H9 (cell line): ENCODE results near the gene FN1. TPM values are rescaled to one million over a fixed set of nuclear protein-coding genes. Genes with fewer than 3 reads are reported as not detected.

Experiments
- DNase-seq: peaks from one replicate; pipeline ENCODE4 v3.0.0-alpha.2; 2017
- H2AFZ ChIP-seq: one replicate; pipeline ENCODE4 v1.6.1; 2013; ENCODE audit warnings: mild to moderate bottlenecking, low read length, control low read depth, moderate library complexity
- H2AK5ac ChIP-seq: 2 replicates; pipeline ENCODE4 v1.6.1; 2013; ENCODE audit warnings: low read length, control low read depth, mixed read lengths; ENCODE audit not compliant: insufficient read length
- H2BK120ac ChIP-seq: one replicate; pipeline ENCODE4 v1.6.1; 2013; ENCODE audit warnings: low read depth, mild to moderate bottlenecking, low read length, control low read depth, inconsistent platforms; ENCODE audit not compliant: poor library complexity, severe bottlenecking
- H2BK12ac ChIP-seq: 2 replicates; pipeline ENCODE4 v1.6.1; 2013; ENCODE audit warnings: low read length, control low read depth, mixed read lengths, low read depth; ENCODE audit not compliant: insufficient read length
- H2BK15ac ChIP-seq: 2 replicates; pipeline ENCODE4 v1.6.1; 2013; ENCODE audit warnings: low read depth, low read length, control low read depth
- H2BK20ac ChIP-seq: one replicate; pipeline ENCODE4 v1.6.1; 2013; ENCODE audit warnings: low read depth, mild to moderate bottlenecking, low read length, control low read depth, inconsistent platforms; ENCODE audit not compliant: poor library complexity, severe bottlenecking
- H2BK5ac ChIP-seq: 2 replicates; pipeline ENCODE4 v1.6.1; 2013; ENCODE audit warnings: low read length, control low read depth, mixed read lengths; ENCODE audit not compliant: insufficient read length
- H3K14ac ChIP-seq: 2 replicates; pipeline ENCODE4 v1.6.1; 2013; ENCODE audit warnings: low read length, control low read depth; ENCODE audit not compliant: insufficient read depth
- H3K18ac ChIP-seq: 2 replicates; pipeline ENCODE4 v1.6.1; 2013; ENCODE audit warnings: low read depth, mild to moderate bottlenecking, mixed read lengths, low read length, control low read depth; ENCODE audit not compliant: insufficient read length
- H3K23ac ChIP-seq: 2 replicates; pipeline ENCODE4 v1.6.1; 2013; ENCODE audit warnings: low read length, control low read depth, mixed read lengths, low read depth; ENCODE audit not compliant: insufficient read length
- H3K23me2 ChIP-seq: 2 replicates; pipeline ENCODE4 v1.6.1; 2013; ENCODE audit warnings: low read depth, mild to moderate bottlenecking, mixed read lengths, low read length, control low read depth; ENCODE audit not compliant: insufficient read length, poor library complexity, severe bottlenecking
- H3K27ac ChIP-seq: 2 replicates; pipeline ENCODE4 v1.5.1; 2013; ENCODE audit warnings: low read length, control low read depth, mixed read lengths, low read depth; ENCODE audit not compliant: insufficient read length
- H3K27me3 ChIP-seq: 2 replicates; pipeline ENCODE4 v1.6.1; 2013; ENCODE audit warnings: low read length, control low read depth, inconsistent platforms; ENCODE audit not compliant: insufficient read depth
- H3K4ac ChIP-seq: 2 replicates; pipeline ENCODE4 v1.6.1; 2013; ENCODE audit warnings: low read depth, mild to moderate bottlenecking, control low read depth, inconsistent platforms, low read length, moderate library complexity
- H3K4me1 ChIP-seq: 2 replicates; pipeline ENCODE4 v1.6.1; 2013; ENCODE audit warnings: low read length, control low read depth, inconsistent platforms; ENCODE audit not compliant: insufficient read depth
- H3K4me2 ChIP-seq: 2 replicates; pipeline ENCODE4 v1.6.1; 2013; ENCODE audit warnings: low read length, control low read depth, mixed read lengths; ENCODE audit not compliant: insufficient read length, insufficient read depth
- H3K56ac ChIP-seq: 2 replicates; pipeline ENCODE4 v1.6.1; 2013; ENCODE audit warnings: low read depth, mild to moderate bottlenecking, mixed read lengths, low read length, control low read depth; ENCODE audit not compliant: insufficient read length
- H3K79me1 ChIP-seq: 2 replicates; pipeline ENCODE4 v1.6.1; 2013; ENCODE audit warnings: low read depth, mild to moderate bottlenecking, moderate library complexity, low read length, control low read depth, inconsistent platforms; ENCODE audit not compliant: insufficient read depth, poor library complexity, severe bottlenecking
- H3K79me2 ChIP-seq: 2 replicates; pipeline ENCODE4 v1.6.1; 2013; ENCODE audit warnings: low read length, control low read depth, inconsistent platforms; ENCODE audit not compliant: insufficient read depth
- H3K9ac ChIP-seq: 2 replicates; pipeline ENCODE4 v1.6.1; 2013; ENCODE audit warnings: low read length, control low read depth, mixed read lengths; ENCODE audit not compliant: insufficient read length; ENCODE audit errors: extremely low read depth
- H3K9me3 ChIP-seq: one replicate; pipeline ENCODE4 v1.6.1; 2013; ENCODE audit warnings: low read depth, low read length, inconsistent platforms; ENCODE audit not compliant: control insufficient read depth
- H3T11ph ChIP-seq: one replicate; pipeline ENCODE4 v1.6.1; 2013; ENCODE audit warnings: mild to moderate bottlenecking, low read length, control low read depth, inconsistent platforms
- H4K20me1 ChIP-seq: one replicate; pipeline ENCODE4 v1.6.1; 2013; ENCODE audit not compliant: control insufficient read depth, insufficient read length, insufficient read depth
- H4K5ac ChIP-seq: 2 replicates; pipeline ENCODE4 v1.6.1; 2013; ENCODE audit warnings: low read depth, mild to moderate bottlenecking, mixed read lengths, low read length, control low read depth; ENCODE audit not compliant: insufficient read length
- H4K8ac ChIP-seq: replicated peaks from 2 replicates; pipeline ENCODE4 v1.6.1; 2013; ENCODE audit warnings: low read length, control low read depth, mixed read lengths, low read depth; ENCODE audit not compliant: insufficient read length
- H4K91ac ChIP-seq: 2 replicates; pipeline ENCODE4 v1.6.1; 2013; ENCODE audit warnings: low read depth, mild to moderate bottlenecking, moderate library complexity, mixed read lengths, low read length, control low read depth; ENCODE audit not compliant: insufficient read length
- H3K27ac Mint-ChIP-seq, 3 experiments: 2 replicates in 2 of 3; 3 replicates in 1 of 3; pipeline ENCODE4 v1.8.0; 2020 to 2021; ENCODE audit warnings: mixed read lengths in 3 of 3, mild to moderate bottlenecking in 1 of 3, moderate library complexity in 1 of 3
- H3K27me3 Mint-ChIP-seq: 2 replicates; pipeline ENCODE4 v1.8.0; 2021; ENCODE audit warnings: low read depth, mild to moderate bottlenecking, moderate library complexity, mixed read lengths
- H3K36me3 Mint-ChIP-seq, 3 experiments: 2 replicates in 2 of 3; 3 replicates in 1 of 3; pipeline ENCODE4 v1.8.0; 2020 to 2021; ENCODE audit warnings: low read depth in 3 of 3, mixed read lengths in 3 of 3; ENCODE audit not compliant: insufficient read depth in 1 of 3
- H3K4me1 Mint-ChIP-seq, 2 experiments: 2 replicates each; pipeline ENCODE4 v1.8.0; 2020; ENCODE audit warnings: mixed read lengths in 2 of 2
- H3K4me3 Mint-ChIP-seq, 2 experiments: 2 replicates in 1 of 2; 3 replicates in 1 of 2; pipeline ENCODE4 v1.8.0; 2020 to 2021; ENCODE audit warnings: mild to moderate bottlenecking in 2 of 2, mixed read lengths in 2 of 2, moderate library complexity in 1 of 2
- H3K9me3 Mint-ChIP-seq, 2 experiments: 2 replicates in 1 of 2; 3 replicates in 1 of 2; pipeline ENCODE4 v1.8.0; 2020; ENCODE audit warnings: mild to moderate bottlenecking in 2 of 2, mixed read lengths in 2 of 2, moderate library complexity in 1 of 2
- WGBS: extraction: QIAGEN DNeasy Blood & Tissue Kit; methylation state at CpG from one replicate; pipeline ENCODE4 v1.1.7; 2013; ENCODE audit warnings: missing lambda C conversion rate, low lambda C conversion rate, mixed read lengths; ENCODE audit not compliant: insufficient read length; ENCODE audit errors: extremely low coverage; 5-methylcytosine and 5-hydroxymethylcytosine counted together
- total RNA-seq: library from RNA; stranded (reverse); gene quantifications from 2 replicates; pipeline ENCODE4 v1.2.1, GENCODE V29; 2021
- TF ChIP-seq, protein P1 (sequence below): fragments of 200-600 bp; sonication (generic); conservative IDR thresholded peaks from 3 replicates; pipeline ENCODE4 v1.8.0; 2021; ENCODE audit warnings: antibody characterized with exemption, mild to moderate bottlenecking

Gene FN1
- total RNA-seq, 1 experiment from 2014 or later: 56.0 TPM

DNA sequence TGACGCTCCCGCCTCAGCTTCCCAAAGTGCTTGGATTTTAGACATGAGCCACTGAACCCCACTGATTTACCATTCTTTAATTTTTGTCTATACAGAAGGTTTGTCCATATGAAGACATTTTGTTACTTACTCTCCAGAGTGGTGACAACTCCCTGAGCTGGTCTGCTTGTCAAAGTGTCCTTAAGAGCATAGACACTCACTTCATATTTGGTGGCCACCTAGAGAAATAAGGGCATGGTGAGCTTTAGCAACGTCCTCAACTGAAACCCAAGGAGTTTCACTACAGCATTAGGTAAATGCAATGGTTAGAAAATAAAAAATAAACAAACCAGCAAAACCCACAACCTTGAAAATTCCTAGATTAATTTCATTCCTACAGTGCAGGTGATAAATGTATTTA, 57.8 kb downstream of the FN1 start:
- Mint-ChIP-seq H3K9me3 (no peaks in the 10 kb centered on the region), H3K27ac (no peak overlapping the region), H3K4me1 (no peaks in the 10 kb centered on the region), H3K27me3 (no peaks in the 10 kb centered on the region), H3K4me3 (no peak overlapping the region), H3K36me3 (peaks cover 11 to 47% (median 21%) of the 10 kb centered on the region in 3 experiments; a peak in 5 of 7 replicates)
- no peak for DNase-seq
- Histone ChIP-seq H3K27ac (no peak overlapping the region), H3K4me2 (no peak overlapping the region), H2AK5ac (no peak overlapping the region), H3K79me2 (no peaks in the 10 kb centered on the region), H3K27me3 (no peaks in the 10 kb centered on the region; the same call in 1 of the 2 replicates), H2AFZ (no peak overlapping the region), H2BK120ac (no peak overlapping the region), H3K9me3 (no peaks in the 10 kb centered on the region), H3K14ac (no peak overlapping the region), H3K56ac (no peak overlapping the region), H4K5ac (no peak overlapping the region), H2BK15ac (no peak overlapping the region), H3T11ph (no peak overlapping the region), H2BK5ac (no peak overlapping the region), H2BK12ac (no peak overlapping the region), H3K23me2 (peaks cover 2% of the 10 kb centered on the region), H2BK20ac (no peak overlapping the region), H3K4me1 (no peaks in the 10 kb centered on the region), H3K23ac (no peak overlapping the region), H3K18ac (no peak overlapping the region), H3K4ac (no peak overlapping the region), H4K20me1 (no peaks in the 10 kb centered on the region), H4K8ac (no peak overlapping the region), H3K79me1 (no peaks in the 10 kb centered on the region), H4K91ac (no peak overlapping the region), H3K9ac (no peak overlapping the region)
- TF ChIP-seq, protein P1, sequence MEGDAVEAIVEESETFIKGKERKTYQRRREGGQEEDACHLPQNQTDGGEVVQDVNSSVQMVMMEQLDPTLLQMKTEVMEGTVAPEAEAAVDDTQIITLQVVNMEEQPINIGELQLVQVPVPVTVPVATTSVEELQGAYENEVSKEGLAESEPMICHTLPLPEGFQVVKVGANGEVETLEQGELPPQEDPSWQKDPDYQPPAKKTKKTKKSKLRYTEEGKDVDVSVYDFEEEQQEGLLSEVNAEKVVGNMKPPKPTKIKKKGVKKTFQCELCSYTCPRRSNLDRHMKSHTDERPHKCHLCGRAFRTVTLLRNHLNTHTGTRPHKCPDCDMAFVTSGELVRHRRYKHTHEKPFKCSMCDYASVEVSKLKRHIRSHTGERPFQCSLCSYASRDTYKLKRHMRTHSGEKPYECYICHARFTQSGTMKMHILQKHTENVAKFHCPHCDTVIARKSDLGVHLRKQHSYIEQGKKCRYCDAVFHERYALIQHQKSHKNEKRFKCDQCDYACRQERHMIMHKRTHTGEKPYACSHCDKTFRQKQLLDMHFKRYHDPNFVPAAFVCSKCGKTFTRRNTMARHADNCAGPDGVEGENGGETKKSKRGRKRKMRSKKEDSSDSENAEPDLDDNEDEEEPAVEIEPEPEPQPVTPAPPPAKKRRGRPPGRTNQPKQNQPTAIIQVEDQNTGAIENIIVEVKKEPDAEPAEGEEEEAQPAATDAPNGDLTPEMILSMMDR: no peak
- WGBS: no CpG with 5 or more reads among the region's 3 CpGs
